Measurements from ENCODE around the gene KIF26B.

Gene KIF26B

GRCh38 chr1:245512181-245512888 is 357.6 kb downstream of the KIF26B start:
- TF ChIP-seq Cebpa-rat (IDR thresholded peaks at IDR 0.05), result no peak
- peak overlapping the region in 1 of 10 experiments; percentile 11; a peak in 1 of 20 replicates for H3K4me3 ChIP-seq
- H3K4me1 ChIP-seq, result peaks cover 0 to 20% (median 3%) of the 10 kb centered on the region in 10 experiments; a peak in 9 of 20 replicates
- no peaks in the 10 kb centered on the region for H4K20me1 ChIP-seq
- H3K4me2 ChIP-seq, result peak overlapping the region in 10 of 11 experiments; percentile 9 to 71 (median 20); a peak in 12 of 22 replicates
- H3K27ac ChIP-seq, result peak overlapping the region in 1 of 11 experiments; percentile 44; a peak in 1 of 22 replicates
- no peaks in the 10 kb centered on the region for H3K9me3 ChIP-seq (replicated peaks in 1 of 11)
- no peaks in the 10 kb centered on the region for H3K36me3 ChIP-seq
- 0 out of 22 replicates have a peak overlapping the region, but pooled peaks of 2 of the 11 experiments have one; percentile 11 to 23 for H3K9ac ChIP-seq
- H3K27me3 ChIP-seq, result no peaks in the 10 kb centered on the region

GRCh38 chr1:245512980-245513578 is 358.3 kb downstream of the KIF26B start:
- peak overlapping the region in 1 of 10 experiments; percentile 11; a peak in 1 of 20 replicates for H3K4me3 ChIP-seq
- no peaks in the 10 kb centered on the region for H3K27me3 ChIP-seq
- H3K27ac ChIP-seq, result peak overlapping the region in 1 of 11 experiments; percentile 44; a peak in 1 of 22 replicates
- TF ChIP-seq Cebpa-rat (IDR thresholded peaks at IDR 0.05), result no peak
- peak overlapping the region in 10 of 11 experiments; percentile 9 to 71 (median 20); a peak in 12 of 22 replicates for H3K4me2 ChIP-seq
- H3K9me3 ChIP-seq (replicated peaks in 1 of 11), result no peaks in the 10 kb centered on the region
- H4K20me1 ChIP-seq, result no peaks in the 10 kb centered on the region
- H3K9ac ChIP-seq, result 0 out of 22 replicates have a peak overlapping the region, but pooled peaks of 2 of the 11 experiments have one; percentile 11 to 23
- peaks cover 0 to 20% (median 3%) of the 10 kb centered on the region in 10 experiments; a peak in 9 of 20 replicates for H3K4me1 ChIP-seq
- no peaks in the 10 kb centered on the region for H3K36me3 ChIP-seq

DNA sequence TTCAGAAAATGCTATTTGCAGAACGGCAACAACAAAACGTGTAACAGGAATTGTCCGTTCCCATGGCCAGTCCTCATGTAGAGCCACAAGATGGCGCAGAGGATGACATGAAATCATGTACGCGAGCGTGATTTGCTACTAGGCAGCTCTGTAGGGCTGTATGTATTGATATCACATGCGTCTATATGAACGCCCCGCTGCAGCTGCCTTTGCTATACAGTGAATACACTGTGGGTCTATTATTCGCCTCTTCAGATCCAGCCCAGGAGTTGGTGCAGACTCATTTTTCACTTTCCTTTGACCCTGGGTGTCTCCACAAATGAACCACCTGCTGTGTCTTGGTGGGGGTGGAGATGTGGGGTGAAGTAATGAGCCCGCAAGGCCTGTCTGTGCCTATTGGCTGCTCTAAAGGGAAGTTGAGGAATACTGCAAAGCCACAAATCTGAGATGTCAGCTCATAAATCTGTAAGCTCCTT is 361.5 kb downstream of the KIF26B start:
- Histone ChIP-seq H3K4me1 (peaks cover 0 to 16% (median 3%) of the 10 kb centered on the region in 10 experiments; a peak in 9 of 20 replicates), H3K4me2 (no peak overlapping the region), H3K27me3 (no peaks in the 10 kb centered on the region), H3K9ac (no peak overlapping the region), H4K20me1 (no peaks in the 10 kb centered on the region), H3K9me3 (replicated peaks in 1 of 11) (no peaks in the 10 kb centered on the region), H3K36me3 (no peaks in the 10 kb centered on the region), H3K4me3 (no peak overlapping the region), H3K27ac (no peak overlapping the region)
- no peak for TF ChIP-seq Cebpa-rat (IDR thresholded peaks at IDR 0.05)

- no peak overlapping the region for H3K27ac ChIP-seq
- H3K36me3 ChIP-seq, result no peaks in the 10 kb centered on the region
- no peaks in the 10 kb centered on the region for H3K9me3 ChIP-seq (replicated peaks in 1 of 11)
- no peaks in the 10 kb centered on the region for H3K27me3 ChIP-seq
- no peak overlapping the region for H3K9ac ChIP-seq
- H3K4me2 ChIP-seq, result no peak overlapping the region
- H3K4me1 ChIP-seq, result peaks cover 0 to 6% (median 0%) of the 10 kb centered on the region in 10 experiments; a peak in 4 of 20 replicates
- no peak overlapping the region for H3K4me3 ChIP-seq
- no peaks in the 10 kb centered on the region for H4K20me1 ChIP-seq
- no peak for TF ChIP-seq Cebpa-rat (IDR thresholded peaks at IDR 0.05)
These were observed 365.8 kb downstream of the KIF26B start for GRCh38 chr1:245520611-245521010.

- no peaks in the 10 kb centered on the region for H4K20me1 ChIP-seq
- H3K27me3 ChIP-seq, result no peaks in the 10 kb centered on the region
- no peak overlapping the region for H3K4me2 ChIP-seq
- H3K27ac ChIP-seq, result no peak overlapping the region
- H3K4me3 ChIP-seq, result no peak overlapping the region
- no peak for TF ChIP-seq Cebpa-rat (IDR thresholded peaks at IDR 0.05)
- peaks cover 0 to 6% (median 0%) of the 10 kb centered on the region in 10 experiments; a peak in 5 of 20 replicates for H3K4me1 ChIP-seq
- no peaks in the 10 kb centered on the region; a peak in 1 of 22 replicates for H3K9me3 ChIP-seq (replicated peaks in 1 of 11)
- H3K36me3 ChIP-seq, result no peaks in the 10 kb centered on the region
- H3K9ac ChIP-seq, result no peak overlapping the region
These were observed 371.4 kb downstream of the KIF26B start for GRCh38 chr1:245526141-245526540.

DNA sequence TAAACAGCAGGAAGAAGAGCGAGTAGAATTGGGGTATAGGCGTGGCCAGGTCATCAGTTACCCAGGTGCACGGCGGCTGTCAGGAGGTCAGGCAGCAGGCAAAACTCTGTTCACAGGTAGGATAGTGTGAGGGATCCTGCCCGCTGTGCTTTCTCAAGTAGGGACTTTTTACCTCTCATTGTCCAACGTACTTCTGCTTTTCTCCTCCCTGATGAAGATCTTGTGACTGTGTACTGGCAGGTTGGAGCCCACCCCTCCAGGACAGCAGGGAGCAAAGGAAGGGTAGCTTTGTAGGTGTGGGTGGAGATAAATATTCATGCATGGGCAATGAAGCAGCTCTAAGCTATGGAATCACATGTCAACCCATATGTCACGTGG is 373.5 kb downstream of the KIF26B start:
- H3K9me3 ChIP-seq (replicated peaks in 1 of 11), result no peaks in the 10 kb centered on the region; a peak in 1 of 22 replicates
- H3K9ac ChIP-seq, result no peak overlapping the region
- peaks cover 0 to under 1% (median 0%) of the 10 kb centered on the region in 10 experiments; a peak in 2 of 20 replicates for H3K4me1 ChIP-seq
- H3K27me3 ChIP-seq, result no peaks in the 10 kb centered on the region
- no peak for TF ChIP-seq Cebpa-rat (IDR thresholded peaks at IDR 0.05)
- no peak overlapping the region for H3K27ac ChIP-seq
- no peaks in the 10 kb centered on the region for H3K36me3 ChIP-seq
- H4K20me1 ChIP-seq, result no peaks in the 10 kb centered on the region
- H3K4me3 ChIP-seq, result no peak overlapping the region
- no peak overlapping the region for H3K4me2 ChIP-seq

DNA sequence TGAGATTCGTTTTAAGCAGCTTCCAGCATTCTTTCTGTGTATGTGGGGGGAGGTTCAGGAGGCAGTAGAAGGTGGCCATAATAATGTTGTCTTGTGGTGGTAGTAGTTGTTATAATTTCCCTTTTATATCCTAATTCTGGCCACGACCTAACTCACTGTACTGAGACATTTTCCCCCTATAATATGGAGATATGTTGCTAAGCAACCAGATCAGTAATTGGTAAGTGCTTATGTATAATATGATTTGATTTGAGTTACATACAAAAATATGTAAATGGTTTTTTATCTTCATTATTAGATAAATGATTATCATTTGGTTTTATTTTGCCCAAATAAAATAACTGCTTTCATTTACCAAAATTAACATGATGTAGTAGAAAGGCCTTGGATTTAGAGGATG is 376.2 kb downstream of the KIF26B start:
- Histone ChIP-seq H3K4me3 (no peak overlapping the region), H3K27ac (no peak overlapping the region), H4K20me1 (no peaks in the 10 kb centered on the region), H3K4me1 (no peaks in the 10 kb centered on the region; a peak in 1 of 20 replicates), H3K9ac (no peak overlapping the region), H3K36me3 (no peaks in the 10 kb centered on the region), H3K9me3 (replicated peaks in 1 of 11) (no peaks in the 10 kb centered on the region; a peak in 1 of 22 replicates), H3K27me3 (no peaks in the 10 kb centered on the region), H3K4me2 (no peak overlapping the region)
- no peak for TF ChIP-seq Cebpa-rat (IDR thresholded peaks at IDR 0.05)

- H3K4me1 ChIP-seq, result no peaks in the 10 kb centered on the region
- H3K27ac ChIP-seq, result no peak overlapping the region
- no peaks in the 10 kb centered on the region for H3K27me3 ChIP-seq
- no peak overlapping the region for H3K4me2 ChIP-seq
- H3K36me3 ChIP-seq, result no peaks in the 10 kb centered on the region
- no peaks in the 10 kb centered on the region for H3K9me3 ChIP-seq (replicated peaks in 1 of 11)
- H3K9ac ChIP-seq, result no peak overlapping the region
- no peak overlapping the region for H3K4me3 ChIP-seq
- TF ChIP-seq Cebpa-rat (IDR thresholded peaks at IDR 0.05), result no peak
- no peaks in the 10 kb centered on the region for H4K20me1 ChIP-seq
These were observed 383.2 kb downstream of the KIF26B start for GRCh38 chr1:245537992-245538391.

DNA sequence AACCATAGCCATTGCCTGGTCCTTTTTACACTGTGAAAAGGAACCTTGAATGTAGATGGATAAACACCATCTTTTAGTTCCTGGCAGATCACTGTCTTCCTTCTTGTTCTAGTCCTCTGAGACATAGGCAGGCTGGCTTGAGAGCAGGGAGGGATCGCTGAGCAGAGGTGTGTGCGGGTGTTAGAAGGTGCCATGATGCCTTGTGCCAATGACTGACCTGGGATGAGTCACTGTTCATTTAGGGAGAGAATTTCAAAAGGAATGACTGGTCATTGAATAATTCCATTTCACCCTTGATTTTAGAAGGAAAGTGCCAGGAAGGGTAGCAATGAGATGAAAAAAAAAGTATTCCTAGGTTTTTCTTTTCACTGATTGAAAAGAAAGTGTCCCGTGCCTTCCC is 383.9 kb downstream of the KIF26B start:
- no peak overlapping the region for H3K4me3 ChIP-seq
- no peak overlapping the region for H3K4me2 ChIP-seq
- no peak overlapping the region for H3K27ac ChIP-seq
- no peak for TF ChIP-seq Cebpa-rat (IDR thresholded peaks at IDR 0.05)
- no peaks in the 10 kb centered on the region for H3K4me1 ChIP-seq
- no peaks in the 10 kb centered on the region for H3K9me3 ChIP-seq (replicated peaks in 1 of 11)
- no peaks in the 10 kb centered on the region for H3K27me3 ChIP-seq
- H4K20me1 ChIP-seq, result no peaks in the 10 kb centered on the region
- no peaks in the 10 kb centered on the region for H3K36me3 ChIP-seq
- no peak overlapping the region for H3K9ac ChIP-seq
